HCT116 (cell line): ENCODE results near the gene CHCHD3. TPM values are rescaled to one million over a fixed set of nuclear protein-coding genes. Genes with fewer than 3 reads are reported as not detected.

ENCODE experiments used
- ATAC-seq: fragments of 200-7000 bp; cut with Tn5 transposase; 2 replicates; pipeline ENCODE4 v1.9.1; 2020; ENCODE audit warnings: mild to moderate bottlenecking, moderate library complexity
- BruUV-seq: library from RNA; stranded (reverse); fragments of 400-500 nt; replicated peaks from 2 replicates; lab custom pipeline; 2021; lab: Mats Ljungman, UMichigan
- CTCF ChIA-PET: fragments of 300-600 bp; sonication (Branson Sonifier 250); formaldehyde crosslinking; loops from one replicate; lab custom pipeline; 2021; ENCODE audit warnings: antibody characterized with exemption; lab: Charles Lee
- POLR2A ChIA-PET: fragments of 300-600, 350-600 bp; sonication (Branson Sonifier 250); formaldehyde crosslinking; loops from one replicate; lab custom pipeline; 2021; ENCODE audit warnings: antibody characterized with exemption; lab: Charles Lee
- RAD21 ChIA-PET, 2 experiments: fragments of 300-600 bp; sonication (Branson Sonifier 250); formaldehyde crosslinking; loops; one replicate each; lab custom pipeline; 2023; ENCODE audit warnings: low total read pairs in 2 of 2; ENCODE audit not compliant: uncharacterized antibody in 2 of 2, unreplicated experiment in 2 of 2, low non-redundant PET in 1 of 2; lab: Charles Lee
- DNase-seq: peaks from one replicate; pipeline ENCODE4 v3.0.0-alpha.2; 2010; ENCODE audit warnings: low read depth, low spot score
- H2AFZ ChIP-seq: fragments of 200-600 bp; shearing (Covaris generic), sonication (generic); 2 replicates; pipeline ENCODE4 v1.6.1; 2017; ENCODE audit warnings: low read depth, mixed run types, mixed read lengths, antibody characterized with exemption, low read length; ENCODE audit not compliant: poor library complexity, severe bottlenecking
- H3K27ac ChIP-seq: 2 replicates; pipeline ENCODE4 v1.5.1; 2012; ENCODE audit warnings: low read depth, low read length
- H3K27me3 ChIP-seq: fragments of 200-600 bp; sonication (generic); 2 replicates; pipeline ENCODE4 v1.6.1; 2016; ENCODE audit warnings: mixed run types, low read length, mixed read lengths; ENCODE audit not compliant: insufficient read depth
- H3K36me3 ChIP-seq, 2 experiments: fragments of 200-500 bp in 1 of 2; fragments of 200-600 bp in 1 of 2; sonication (Bioruptor generic) in 1 of 2; sonication (generic) in 1 of 2; 2 replicates each; pipeline versions ENCODE4 v1.5.1 to v1.6.1; 2014 to 2016; ENCODE audit warnings: low read length in 2 of 2, inconsistent platforms in 1 of 2, mixed read lengths in 1 of 2, mixed run types in 1 of 2; ENCODE audit not compliant: insufficient read depth in 2 of 2, control insufficient read depth in 1 of 2
- H3K4me1 ChIP-seq, 2 experiments: fragments of 200-600 bp in 1 of 2; sonication (generic) in 1 of 2; 2 replicates each; pipeline versions ENCODE4 v1.5.1 to v1.6.1; 2012 to 2017; ENCODE audit warnings: low read length in 2 of 2, inconsistent platforms in 1 of 2, mild to moderate bottlenecking in 1 of 2, mixed read lengths in 1 of 2, mixed run types in 1 of 2, moderate library complexity in 1 of 2; ENCODE audit not compliant: insufficient read depth in 2 of 2, control insufficient read depth in 1 of 2
- H3K4me2 ChIP-seq: fragments of 200-600 bp; sonication (generic); 2 replicates; pipeline ENCODE4 v1.6.1; 2017; ENCODE audit warnings: mixed run types, low read length, mixed read lengths
- H3K4me3 ChIP-seq, 2 experiments: fragments of 200-600 bp in 1 of 2; sonication (generic) in 1 of 2; replicated peaks in 1 of 2; 2 replicates each; pipeline ENCODE4 v1.5.1; 2011 to 2016; ENCODE audit warnings: low read length in 2 of 2, control low read depth in 1 of 2, low read depth in 1 of 2, mild to moderate bottlenecking in 1 of 2, mixed read lengths in 1 of 2, mixed run types in 1 of 2
- H3K79me2 ChIP-seq: fragments of 200-600 bp; sonication (generic); 2 replicates; pipeline ENCODE4 v1.6.1; 2017; ENCODE audit warnings: mild to moderate bottlenecking, mixed run types, low read length, moderate library complexity, mixed read lengths; ENCODE audit not compliant: insufficient read depth
- H3K9ac ChIP-seq: fragments of 200-600 bp; sonication (generic); 2 replicates; pipeline ENCODE4 v1.6.1; 2016; ENCODE audit warnings: low read length, mixed read lengths
- H3K9me2 ChIP-seq: fragments of 200-600 bp; sonication (generic), shearing (Covaris generic); 2 replicates; pipeline ENCODE4 v1.6.1; 2017; ENCODE audit warnings: mixed run types, mild to moderate bottlenecking, moderate library complexity; ENCODE audit not compliant: insufficient read depth
- H3K9me3 ChIP-seq, 2 experiments: fragments of 200-500 bp in 1 of 2; fragments of 200-600 bp in 1 of 2; sonication (Bioruptor generic) in 1 of 2; sonication (generic) in 1 of 2; 2 replicates each; pipeline ENCODE4 v1.6.1; 2014 to 2017; ENCODE audit warnings: low read length in 2 of 2, mixed read lengths in 2 of 2, inconsistent platforms in 1 of 2, low read depth in 1 of 2, mild to moderate bottlenecking in 1 of 2, mixed run types in 1 of 2, moderate library complexity in 1 of 2; ENCODE audit not compliant: control insufficient read depth in 1 of 2, insufficient read depth in 1 of 2
- H4K20me1 ChIP-seq: fragments of 200-600 bp; sonication (generic), shearing (Covaris generic); 2 replicates; pipeline ENCODE4 v1.6.1; 2017; ENCODE audit warnings: mixed run types, mild to moderate bottlenecking, moderate library complexity; ENCODE audit not compliant: insufficient read depth
- CBX3 ChIP-seq: IDR thresholded peaks from 2 replicates; pipeline ENCODE4 v1.6.1; 2012; ENCODE audit warnings: low read depth
- CEBPB ChIP-seq: IDR thresholded peaks from 2 replicates; pipeline ENCODE4 v1.6.1; 2012; ENCODE audit warnings: low read depth
- CTCF ChIP-seq, 3 experiments: fragments of 200-600 bp in 1 of 3; sonication (generic) in 1 of 3; IDR thresholded peaks in 2 of 3; conservative IDR thresholded peaks in 1 of 3; 2 replicates each; pipeline ENCODE4 v1.5.1; 2012 to 2017; ENCODE audit warnings: low read depth in 2 of 3, low read length in 2 of 3, antibody characterized with exemption in 1 of 3, borderline replicate concordance in 1 of 3, control low read depth in 1 of 3, mild to moderate bottlenecking in 1 of 3, mixed read lengths in 1 of 3, mixed run types in 1 of 3, moderate library complexity in 1 of 3; ENCODE audit not compliant: insufficient read depth in 1 of 3
- EGR1 ChIP-seq: IDR thresholded peaks from 2 replicates; pipeline ENCODE4 v1.6.1; 2012; ENCODE audit warnings: low read depth
- ELF1 ChIP-seq: IDR thresholded peaks from 2 replicates; pipeline ENCODE4 v1.6.1; 2012; ENCODE audit warnings: low read depth, borderline replicate concordance
- EZH2 ChIP-seq: fragments of 200-600 bp; sonication (generic); IDR thresholded peaks from 2 replicates; pipeline ENCODE4 v1.6.1; 2017; ENCODE audit warnings: antibody characterized with exemption, mixed run types
- EZH2phosphoT487 ChIP-seq: fragments of 200-600 bp; IDR thresholded peaks from 2 replicates; pipeline ENCODE4 v1.6.1; 2018; ENCODE audit warnings: antibody characterized with exemption, borderline replicate concordance
- JUND ChIP-seq: IDR thresholded peaks from 2 replicates; pipeline ENCODE4 v1.6.1; 2012
- MAX ChIP-seq: IDR thresholded peaks from 2 replicates; pipeline ENCODE4 v1.6.1; 2012
- POLR2A ChIP-seq: IDR thresholded peaks from 2 replicates; pipeline ENCODE4 v1.7.0; 2011; ENCODE audit warnings: borderline replicate concordance; ENCODE audit not compliant: insufficient read depth, insufficient read length; ENCODE audit errors: extremely low read depth
- POLR2AphosphoS5 ChIP-seq: IDR thresholded peaks from 2 replicates; pipeline ENCODE4 v1.6.1; 2011; ENCODE audit warnings: mild to moderate bottlenecking, low read depth, low read length, moderate library complexity
- RAD21 ChIP-seq: IDR thresholded peaks from 2 replicates; pipeline ENCODE4 v1.6.1; 2012; ENCODE audit warnings: low read depth, mild to moderate bottlenecking
- SP1 ChIP-seq: IDR thresholded peaks from 2 replicates; pipeline ENCODE4 v1.6.1; 2012; ENCODE audit warnings: low read depth
- SRF ChIP-seq: IDR thresholded peaks from 2 replicates; pipeline ENCODE4 v1.6.1; 2012; ENCODE audit warnings: low read depth
- TCF7L2 ChIP-seq: IDR thresholded peaks from 2 replicates; pipeline ENCODE4 v1.7.0; 2011; ENCODE audit warnings: borderline replicate concordance, inconsistent platforms; ENCODE audit not compliant: insufficient read depth, insufficient read length; ENCODE audit errors: extremely low read depth
- YY1 ChIP-seq: IDR thresholded peaks from 2 replicates; pipeline ENCODE4 v1.6.1; 2011; ENCODE audit warnings: low read length, low read depth, moderate library complexity, mild to moderate bottlenecking; ENCODE audit not compliant: insufficient replicate concordance; ENCODE audit errors: extremely low read depth
- ZNF274 ChIP-seq: fragments of 200-500 bp; sonication (Bioruptor generic); IDR thresholded peaks from 2 replicates; pipeline ENCODE4 v1.6.1; 2014; ENCODE audit warnings: mild to moderate bottlenecking, low read depth, low read length, inconsistent platforms
- intact Hi-C: fragments of 100-400 bp; cut with micrococcal nuclease; formaldehyde crosslinking; loops from 2 replicates; pipeline ENCODE4 v1.10.0; 2022
- total RNA-seq: library from RNA; stranded (reverse); gene quantifications from one replicate; pipeline ENCODE4 v1.2.1, GENCODE V29; 2021; ENCODE audit not compliant: unreplicated experiment
- TF ChIP-seq, protein P1 (sequence below): IDR thresholded peaks from 2 replicates; pipeline ENCODE4 v1.6.1; 2012
- TF ChIP-seq, protein P2 (sequence below): IDR thresholded peaks from 2 replicates; pipeline ENCODE4 v1.6.1; 2012; ENCODE audit warnings: low read depth

CHCHD3 gene
- total RNA-seq, 1 experiment from 2014 or later: 73.5 TPM

DNA sequence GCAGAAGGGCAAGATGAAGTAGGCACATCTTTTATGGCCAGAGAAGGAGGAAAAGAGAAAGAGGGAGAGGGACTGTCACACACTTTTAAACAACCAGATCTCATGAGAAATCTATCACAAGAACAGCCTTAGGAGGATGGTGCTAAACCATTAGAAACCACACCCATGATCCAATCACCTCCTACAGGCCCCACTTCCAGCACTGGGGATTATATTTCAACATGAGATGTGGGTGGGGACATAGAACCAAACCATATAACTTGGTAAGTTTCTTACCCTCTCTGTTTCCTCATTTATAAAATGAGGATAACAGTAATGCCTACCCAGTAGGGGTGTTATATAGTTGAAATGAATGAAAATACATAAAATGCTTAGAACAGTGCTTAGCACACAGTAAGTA lies 66.0 kb downstream of the CHCHD3 start:
- H2AFZ ChIP-seq: no peak overlapping the region
- H3K4me1 ChIP-seq: no peaks in the 10 kb centered on the region
- H3K27ac ChIP-seq: no peak overlapping the region
- ATAC-seq: no peak
- intact Hi-C loops: no loop called here
- no peaks in the 10 kb centered on the region for H3K27me3 ChIP-seq
- H4K20me1 ChIP-seq: 0 out of 2 replicates have a peak, but pooled peaks cover 9% of the 10 kb centered on the region
- no peak for DNase-seq
- TF ChIP-seq, protein P1, sequence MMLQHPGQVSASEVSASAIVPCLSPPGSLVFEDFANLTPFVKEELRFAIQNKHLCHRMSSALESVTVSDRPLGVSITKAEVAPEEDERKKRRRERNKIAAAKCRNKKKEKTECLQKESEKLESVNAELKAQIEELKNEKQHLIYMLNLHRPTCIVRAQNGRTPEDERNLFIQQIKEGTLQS: no peak
- TF ChIP-seq POLR2AphosphoS5: no peak
- TF ChIP-seq POLR2A: no peak
- TF ChIP-seq, protein P2, sequence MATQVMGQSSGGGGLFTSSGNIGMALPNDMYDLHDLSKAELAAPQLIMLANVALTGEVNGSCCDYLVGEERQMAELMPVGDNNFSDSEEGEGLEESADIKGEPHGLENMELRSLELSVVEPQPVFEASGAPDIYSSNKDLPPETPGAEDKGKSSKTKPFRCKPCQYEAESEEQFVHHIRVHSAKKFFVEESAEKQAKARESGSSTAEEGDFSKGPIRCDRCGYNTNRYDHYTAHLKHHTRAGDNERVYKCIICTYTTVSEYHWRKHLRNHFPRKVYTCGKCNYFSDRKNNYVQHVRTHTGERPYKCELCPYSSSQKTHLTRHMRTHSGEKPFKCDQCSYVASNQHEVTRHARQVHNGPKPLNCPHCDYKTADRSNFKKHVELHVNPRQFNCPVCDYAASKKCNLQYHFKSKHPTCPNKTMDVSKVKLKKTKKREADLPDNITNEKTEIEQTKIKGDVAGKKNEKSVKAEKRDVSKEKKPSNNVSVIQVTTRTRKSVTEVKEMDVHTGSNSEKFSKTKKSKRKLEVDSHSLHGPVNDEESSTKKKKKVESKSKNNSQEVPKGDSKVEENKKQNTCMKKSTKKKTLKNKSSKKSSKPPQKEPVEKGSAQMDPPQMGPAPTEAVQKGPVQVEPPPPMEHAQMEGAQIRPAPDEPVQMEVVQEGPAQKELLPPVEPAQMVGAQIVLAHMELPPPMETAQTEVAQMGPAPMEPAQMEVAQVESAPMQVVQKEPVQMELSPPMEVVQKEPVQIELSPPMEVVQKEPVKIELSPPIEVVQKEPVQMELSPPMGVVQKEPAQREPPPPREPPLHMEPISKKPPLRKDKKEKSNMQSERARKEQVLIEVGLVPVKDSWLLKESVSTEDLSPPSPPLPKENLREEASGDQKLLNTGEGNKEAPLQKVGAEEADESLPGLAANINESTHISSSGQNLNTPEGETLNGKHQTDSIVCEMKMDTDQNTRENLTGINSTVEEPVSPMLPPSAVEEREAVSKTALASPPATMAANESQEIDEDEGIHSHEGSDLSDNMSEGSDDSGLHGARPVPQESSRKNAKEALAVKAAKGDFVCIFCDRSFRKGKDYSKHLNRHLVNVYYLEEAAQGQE: no peak
- TF ChIP-seq ELF1: no peak
- no peak for TF ChIP-seq SP1
- TF ChIP-seq SRF: no peak
- no peak for TF ChIP-seq CEBPB
- TF ChIP-seq TCF7L2: no peak
- TF ChIP-seq YY1: no peak
- TF ChIP-seq EZH2phosphoT487: no peak
- no peak for TF ChIP-seq CTCF (IDR thresholded peaks at IDR 0.05 in 2 of 3, conservative IDR thresholded peaks at IDR 0.05 in 1 of 3; ENCODE audit: borderline replicate concordance in 1 of 3, insufficient read depth in 1 of 3, low read depth in 2 of 3, low read length in 2 of 3)
- TF ChIP-seq ZNF274: no peak
- no peak for TF ChIP-seq RAD21
- TF ChIP-seq EGR1: no peak
- TF ChIP-seq MAX: no peak
- TF ChIP-seq JUND: no peak
- TF ChIP-seq CBX3: no peak
- TF ChIP-seq EZH2: no peak
- ChIA-PET CTCF (no interaction called here), RAD21 (no interaction called here), POLR2A (no interaction called here)
- BruUV-seq: no TSS peak
- no peaks in the 10 kb centered on the region for H3K9me3 ChIP-seq
- no peaks in the 10 kb centered on the region for H3K9me2 ChIP-seq
- H3K36me3 ChIP-seq: no peaks in the 10 kb centered on the region
- no peak overlapping the region for H3K9ac ChIP-seq
- peaks cover 66% of the 10 kb centered on the region for H3K79me2 ChIP-seq
- H3K4me3 ChIP-seq: no peak overlapping the region
- H3K4me2 ChIP-seq: no peak overlapping the region
